Mesothelial cell of epicardium (in vitro differentiated cells): ENCODE results near the gene CYP3A4. TPM values are rescaled to one million over a fixed set of nuclear protein-coding genes. Genes with fewer than 3 reads are reported as not detected.
A peak's percentile ranks its signal among the peaks of the same experiment; 100 is the strongest.

Experiments used
- DNase-seq, 2 experiments: peaks; one replicate each; pipeline ENCODE4 v3.0.0; 2021; ENCODE audit warnings: low spot score in 2 of 2; ENCODE audit not compliant: unreplicated experiment in 2 of 2
- H3K27ac Mint-ChIP-seq: 2 replicates; pipeline ENCODE4 v1.8.0; 2021; ENCODE audit warnings: mixed read lengths
- H3K27me3 Mint-ChIP-seq: 2 replicates; pipeline ENCODE4 v1.8.0; 2021; ENCODE audit warnings: low read depth, mixed read lengths
- H3K36me3 Mint-ChIP-seq: 2 replicates; pipeline ENCODE4 v1.8.0; 2021; ENCODE audit warnings: mixed read lengths
- H3K4me1 Mint-ChIP-seq: 2 replicates; pipeline ENCODE4 v1.8.0; 2021; ENCODE audit warnings: mixed read lengths
- H3K4me3 Mint-ChIP-seq: 2 replicates; pipeline ENCODE4 v1.8.0; 2021; ENCODE audit warnings: mild to moderate bottlenecking, moderate library complexity, mixed read lengths
- H3K9me3 Mint-ChIP-seq: 2 replicates; pipeline ENCODE4 v1.8.0; 2021; ENCODE audit warnings: mixed read lengths
- CTCF ChIP-seq: fragments of 200-600 bp; sonication (generic); IDR thresholded peaks from one replicate; pipeline ENCODE4 v1.5.0; 2021; ENCODE audit warnings: antibody characterized with exemption; ENCODE audit not compliant: unreplicated experiment
- total RNA-seq: library from RNA; stranded (reverse); gene quantifications from 3 replicates; pipeline ENCODE4 v1.2.1, GENCODE V29; 2021

Gene CYP3A4
- total RNA-seq, 1 donor from 2014 or later, result not detected

GRCh38 chr7:99827040-99827778 lies 43.2 kb upstream of the CYP3A4 start:
- H3K27me3 Mint-ChIP-seq, result no peaks in the 10 kb centered on the region
- H3K27ac Mint-ChIP-seq, result no peak overlapping the region
- H3K36me3 Mint-ChIP-seq, result no peaks in the 10 kb centered on the region
- no peaks in the 10 kb centered on the region for H3K9me3 Mint-ChIP-seq
- no peak overlapping the region for H3K4me3 Mint-ChIP-seq
- H3K4me1 Mint-ChIP-seq, result peaks cover 32% of the 10 kb centered on the region
- DNase-seq, result no peak
- TF ChIP-seq CTCF, result no peak

GRCh38 chr7:99825873-99826272 lies 41.9 kb upstream of the CYP3A4 start:
- no peak for TF ChIP-seq CTCF
- Mint-ChIP-seq H3K27me3 (no peaks in the 10 kb centered on the region), H3K27ac (peak overlapping the region; percentile 84), H3K36me3 (no peaks in the 10 kb centered on the region), H3K4me1 (peaks cover 36% of the 10 kb centered on the region), H3K9me3 (no peaks in the 10 kb centered on the region), H3K4me3 (no peak overlapping the region)
- no peak for DNase-seq

GRCh38 chr7:99825452-99825851 lies 41.5 kb upstream of the CYP3A4 start:
- H3K4me3 Mint-ChIP-seq, result no peak overlapping the region
- peaks cover 36% of the 10 kb centered on the region for H3K4me1 Mint-ChIP-seq
- no peak for DNase-seq
- TF ChIP-seq CTCF, result no peak
- H3K27ac Mint-ChIP-seq, result peak overlapping the region; percentile 84
- no peaks in the 10 kb centered on the region for H3K36me3 Mint-ChIP-seq
- no peaks in the 10 kb centered on the region for H3K27me3 Mint-ChIP-seq
- no peaks in the 10 kb centered on the region for H3K9me3 Mint-ChIP-seq

GRCh38 chr7:99824091-99824490 lies 40.1 kb upstream of the CYP3A4 start:
- no peak for DNase-seq
- Mint-ChIP-seq H3K27ac (no peak overlapping the region), H3K4me1 (peaks cover 45% of the 10 kb centered on the region), H3K9me3 (no peaks in the 10 kb centered on the region), H3K4me3 (no peak overlapping the region), H3K27me3 (no peaks in the 10 kb centered on the region), H3K36me3 (no peaks in the 10 kb centered on the region)
- TF ChIP-seq CTCF, result no peak

- Mint-ChIP-seq H3K27me3 (no peaks in the 10 kb centered on the region), H3K9me3 (no peaks in the 10 kb centered on the region), H3K4me1 (peaks cover 42% of the 10 kb centered on the region), H3K36me3 (no peaks in the 10 kb centered on the region), H3K4me3 (no peak overlapping the region), H3K27ac (no peak overlapping the region)
- no peak for DNase-seq
- TF ChIP-seq CTCF, result no peak
Measured at GRCh38 chr7:99822731-99823718, 39.0 kb upstream of the CYP3A4 start.
